PC-9 (cell line): ENCODE measurements around the gene S100A5. TPM values are rescaled to one million over a fixed set of nuclear protein-coding genes. Genes with fewer than 3 reads are reported as not detected.
"Not testable (repeated sequence)": the region's sequence is repeated elsewhere in the genome, so short reads cannot be mapped to it uniquely, and the experiment has no call there.

Experiments used
- Bru-seq: library from RNA; stranded (reverse); fragments of 400-500 nt; gene quantifications from one replicate; lab custom pipeline; 2021; lab: Mats Ljungman, UMichigan
- BruChase-seq, 2 experiments: library from RNA; stranded (reverse); fragments of 400-500 nt; gene quantifications; one replicate each; lab custom pipeline; 2021; lab: Mats Ljungman, UMichigan
- BruUV-seq: library from RNA; stranded (reverse); fragments of 400-500 nt; replicated peaks from 2 replicates; lab custom pipeline; 2021; lab: Mats Ljungman, UMichigan
- CTCF ChIA-PET: fragments of 300-600 bp; sonication (Branson Sonifier 250); formaldehyde crosslinking; loops from one replicate; lab custom pipeline; 2022; ENCODE audit warnings: antibody characterized with exemption; lab: Charles Lee
- POLR2A ChIA-PET: fragments of 300-600 bp; sonication (Branson Sonifier 250); formaldehyde crosslinking; loops from one replicate; lab custom pipeline; 2022; ENCODE audit warnings: antibody characterized with exemption; ENCODE audit not compliant: unreplicated experiment; lab: Charles Lee
- DNase-seq, 2 experiments: peaks; one replicate each; pipeline versions ENCODE4 v3.0.0 to v3.0.0-alpha.2; 2015 to 2022; ENCODE audit warnings: mixed read lengths in 1 of 2
- H2AFZ ChIP-seq: fragments of 200-600 bp; sonication (generic); 2 replicates; pipeline ENCODE4 v1.8.1; 2017; ENCODE audit warnings: antibody characterized with exemption
- H3F3A ChIP-seq: fragments of 200-600 bp; sonication (generic); 2 replicates; pipeline ENCODE4 v1.8.1; 2017; ENCODE audit warnings: antibody characterized with exemption, mild to moderate bottlenecking, low read depth; ENCODE audit not compliant: insufficient read depth
- H3K27ac ChIP-seq: fragments of 200-600 bp; sonication (generic); 2 replicates; pipeline ENCODE4 v1.6.1; 2016; ENCODE audit warnings: mixed run types
- H3K27me3 ChIP-seq: fragments of 200-600 bp; sonication (generic); 2 replicates; pipeline ENCODE4 v1.6.1; 2016; ENCODE audit warnings: low read depth, mixed run types; ENCODE audit not compliant: insufficient read depth
- H3K36me3 ChIP-seq: fragments of 200-600 bp; sonication (generic); 2 replicates; pipeline ENCODE4 v1.6.1; 2016; ENCODE audit warnings: low read depth, mixed run types
- H3K4me1 ChIP-seq: fragments of 200-600 bp; sonication (generic); replicated peaks from 2 replicates; pipeline ENCODE4 v1.6.1; 2016; ENCODE audit warnings: mixed run types; ENCODE audit not compliant: insufficient read depth
- H3K4me2 ChIP-seq: fragments of 200-600 bp; sonication (generic); 2 replicates; pipeline ENCODE4 v1.6.1; 2017; ENCODE audit warnings: mixed run types
- H3K4me3 ChIP-seq: fragments of 200-600 bp; sonication (generic); 2 replicates; pipeline ENCODE4 v1.6.1; 2016; ENCODE audit warnings: mixed run types
- H3K79me2 ChIP-seq: fragments of 200-600 bp; sonication (generic); 2 replicates; pipeline ENCODE4 v1.6.1; 2017; ENCODE audit warnings: low read depth, mixed run types
- H3K9me2 ChIP-seq: fragments of 200-600 bp; sonication (generic); 2 replicates; pipeline ENCODE4 v1.8.1; 2017; ENCODE audit warnings: mild to moderate bottlenecking; ENCODE audit not compliant: insufficient read depth
- H3K9me3 ChIP-seq: fragments of 200-600 bp; sonication (generic); 2 replicates; pipeline ENCODE4 v1.8.1; 2016; ENCODE audit warnings: low read depth; ENCODE audit not compliant: insufficient read depth
- H4K20me1 ChIP-seq: fragments of 200-600 bp; sonication (generic); 2 replicates; pipeline ENCODE4 v1.8.1; 2017; ENCODE audit not compliant: insufficient read depth
- EZH2 ChIP-seq: fragments of 200-600 bp; sonication (generic); IDR thresholded peaks from 2 replicates; pipeline ENCODE4 v1.8.0; 2017; ENCODE audit warnings: antibody characterized with exemption, low read depth
- intact Hi-C: fragments of 100-400 bp; cut with micrococcal nuclease; formaldehyde crosslinking; loops from one replicate; pipeline ENCODE4 v1.10.0; 2022; ENCODE audit not compliant: unreplicated experiment
- long read RNA-seq: library from polyadenylated mRNA; stranded (forward); transcript quantifications from one replicate; pipeline ENCODE4 v2.0.0, GENCODE V29; 2022
- total RNA-seq: library from RNA; stranded (reverse); gene quantifications from 2 replicates; pipeline ENCODE4 v1.2.3, GENCODE V29; 2021
- TF ChIP-seq, protein P1 (sequence below): fragments of 200-600 bp; sonication (generic); conservative IDR thresholded peaks from 2 replicates; pipeline ENCODE4 v1.6.1; 2017; ENCODE audit warnings: mixed run types, antibody characterized with exemption, mild to moderate bottlenecking, moderate library complexity

S100A5 gene
- 7.2 and 11.1 TPM in 2 replicates for total RNA-seq
- percentile 44 among the genes with signal in this experiment for Bru-seq, nascent RNA
- BruChase-seq, experiment 1, labeled RNA remaining after a 2-hour chase = percentile 36 among the genes with signal in this experiment
- percentile 48 among the genes with signal in this experiment for BruChase-seq, experiment 2, labeled RNA remaining after a 6-hour chase
- long read RNA-seq, transcript S100A5-201 (3 exons, 506 nt) = major isoform, 7 of 25 reads
- long read RNA-seq, partial matches to known transcripts = 0 of 25 reads
- long read RNA-seq, other reads (novel, unspliced or antisense) = 16 of 25 reads

DNA sequence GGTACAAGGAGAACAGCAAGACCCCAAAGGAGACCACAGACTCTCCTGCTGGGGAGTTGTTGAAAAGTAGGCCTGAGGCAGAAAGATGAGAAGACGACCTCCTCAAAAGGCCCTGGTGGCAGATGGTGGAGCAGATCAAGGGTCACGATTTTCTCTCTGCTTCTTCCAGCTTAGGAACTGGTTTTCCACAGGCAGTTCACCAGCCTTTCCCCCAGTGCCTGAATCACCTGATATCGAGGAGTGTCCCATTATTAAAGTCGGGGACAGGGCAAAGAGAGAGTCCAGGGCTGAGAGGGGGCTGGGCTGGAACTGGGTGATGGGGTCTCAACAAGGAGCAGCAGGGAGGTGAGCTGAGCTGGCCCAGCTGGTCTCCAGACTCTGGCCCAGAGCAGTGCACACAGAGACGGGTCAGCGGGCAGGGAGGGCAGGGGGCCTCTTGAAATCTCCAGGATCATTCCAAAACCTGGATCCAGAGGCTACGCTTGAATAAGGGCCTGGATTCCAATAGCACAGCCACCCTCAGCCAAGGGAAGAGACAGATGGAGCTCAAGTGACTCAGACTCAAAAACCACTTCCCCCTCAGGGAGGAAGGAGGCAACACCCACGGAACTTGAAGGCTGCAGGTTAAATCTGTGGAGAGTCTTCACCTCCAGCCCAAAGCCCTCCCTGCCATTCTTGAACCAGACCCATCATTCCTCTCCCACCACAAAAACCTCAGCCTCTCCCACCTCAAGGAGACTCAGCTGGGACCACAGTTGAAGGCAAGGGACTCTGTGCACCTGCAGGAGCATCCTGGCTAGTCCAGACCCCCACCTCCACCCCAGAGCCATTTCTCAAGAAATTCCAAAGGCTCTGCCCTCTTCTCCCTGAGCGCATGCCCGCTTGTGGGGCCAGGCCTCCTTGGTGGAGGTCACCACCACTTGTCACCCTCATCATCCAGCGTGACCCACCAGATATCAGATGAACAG lies at the start of gene S100A5:
TSS of gene S100A5 (minus strand) at position 541 of the 968 bp plus-strand sequence. CDS start 743 bp downstream, outside the sequence.
- H2AFZ ChIP-seq = no peak within 1 kb of the TSS
- ChIA-PET CTCF (interaction anchor here (0.5 to 1.0 kb wide), 4 partner anchors 23 to 30 kb away, joined by 3 to 13 read pairs (median 4); no protein-coding TSS in a partner anchor), POLR2A (interaction anchor here (0.5 to 1.1 kb wide), 6 partner anchors 9 to 651 kb away, joined by 3 to 14 read pairs (median 8); partner anchors contain the start of genes S100A16 and TPM3)
- H3K9me3 ChIP-seq = no peaks in the 10 kb centered on the region
- peak; percentile 65 to 95 for DNase-seq
- H3K4me1 ChIP-seq = peaks cover 94% of the 10 kb centered on the region
- peaks cover 66% of the 10 kb centered on the region for H3F3A ChIP-seq
- no peaks in the 10 kb centered on the region for H4K20me1 ChIP-seq
- no peaks in the 10 kb centered on the region for H3K27me3 ChIP-seq
- BruUV-seq = no TSS peak
- H3K36me3 ChIP-seq = no peaks in the 10 kb centered on the region
- peak within 1 kb of the TSS; percentile 94 for H3K27ac ChIP-seq
- H3K4me2 ChIP-seq = peak within 1 kb of the TSS; percentile 89
- TF ChIP-seq, protein P1, sequence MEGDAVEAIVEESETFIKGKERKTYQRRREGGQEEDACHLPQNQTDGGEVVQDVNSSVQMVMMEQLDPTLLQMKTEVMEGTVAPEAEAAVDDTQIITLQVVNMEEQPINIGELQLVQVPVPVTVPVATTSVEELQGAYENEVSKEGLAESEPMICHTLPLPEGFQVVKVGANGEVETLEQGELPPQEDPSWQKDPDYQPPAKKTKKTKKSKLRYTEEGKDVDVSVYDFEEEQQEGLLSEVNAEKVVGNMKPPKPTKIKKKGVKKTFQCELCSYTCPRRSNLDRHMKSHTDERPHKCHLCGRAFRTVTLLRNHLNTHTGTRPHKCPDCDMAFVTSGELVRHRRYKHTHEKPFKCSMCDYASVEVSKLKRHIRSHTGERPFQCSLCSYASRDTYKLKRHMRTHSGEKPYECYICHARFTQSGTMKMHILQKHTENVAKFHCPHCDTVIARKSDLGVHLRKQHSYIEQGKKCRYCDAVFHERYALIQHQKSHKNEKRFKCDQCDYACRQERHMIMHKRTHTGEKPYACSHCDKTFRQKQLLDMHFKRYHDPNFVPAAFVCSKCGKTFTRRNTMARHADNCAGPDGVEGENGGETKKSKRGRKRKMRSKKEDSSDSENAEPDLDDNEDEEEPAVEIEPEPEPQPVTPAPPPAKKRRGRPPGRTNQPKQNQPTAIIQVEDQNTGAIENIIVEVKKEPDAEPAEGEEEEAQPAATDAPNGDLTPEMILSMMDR = no peak
- TF ChIP-seq EZH2 = no peak
- peaks cover 16% of the 10 kb centered on the region for H3K79me2 ChIP-seq
- no peaks in the 10 kb centered on the region for H3K9me2 ChIP-seq
- H3K4me3 ChIP-seq = peak within 1 kb of the TSS; percentile 34; the same call in 1 of the 2 replicates
- intact Hi-C loops = no loop called here

DNA sequence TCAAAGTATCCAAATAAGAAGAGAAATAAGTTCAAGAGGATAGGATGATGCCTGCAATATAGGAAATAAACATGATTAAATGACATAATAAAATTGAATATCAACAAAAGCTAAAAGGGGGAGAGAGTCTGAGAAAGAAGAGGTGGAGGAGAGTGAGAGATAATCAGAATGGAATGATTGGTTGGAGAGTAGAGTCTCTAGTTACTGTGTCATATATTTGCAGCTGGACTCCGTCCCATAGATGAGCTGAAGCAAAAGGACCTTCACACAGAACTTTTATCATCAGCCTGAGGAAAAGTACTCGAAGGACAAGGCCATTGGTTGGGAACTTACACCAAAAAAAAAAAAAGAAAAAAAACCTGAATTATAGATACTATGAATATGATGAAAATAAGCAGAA lies 47.7 kb upstream of the S100A5 start:
- DNase-seq = no peak
- Histone ChIP-seq H2AFZ (no peak overlapping the region), H3K4me3 (no peak overlapping the region), H3K9me2 (no peaks in the 10 kb centered on the region), H4K20me1 (no peaks in the 10 kb centered on the region), H3K27ac (no peak overlapping the region), H3K4me2 (no peak overlapping the region), H3F3A (peaks cover 8% of the 10 kb centered on the region; the same call in 1 of the 2 replicates), H3K27me3 (no peaks in the 10 kb centered on the region), H3K36me3 (no peaks in the 10 kb centered on the region), H3K79me2 (no peaks in the 10 kb centered on the region), H3K9me3 (no peaks in the 10 kb centered on the region), H3K4me1 (peaks cover 17% of the 10 kb centered on the region)
- intact Hi-C loops = no loop called here
- POLR2A ChIA-PET = interaction anchor here (0.6 to 0.7 kb wide), 2 partner anchors 35 to 56 kb away, joined by 3 to 12 read pairs; no protein-coding TSS in a partner anchor
- CTCF ChIA-PET = no interaction called here
- TF ChIP-seq EZH2 = no peak
- TF ChIP-seq, protein P1 = no peak
- no TSS peak for BruUV-seq

DNA sequence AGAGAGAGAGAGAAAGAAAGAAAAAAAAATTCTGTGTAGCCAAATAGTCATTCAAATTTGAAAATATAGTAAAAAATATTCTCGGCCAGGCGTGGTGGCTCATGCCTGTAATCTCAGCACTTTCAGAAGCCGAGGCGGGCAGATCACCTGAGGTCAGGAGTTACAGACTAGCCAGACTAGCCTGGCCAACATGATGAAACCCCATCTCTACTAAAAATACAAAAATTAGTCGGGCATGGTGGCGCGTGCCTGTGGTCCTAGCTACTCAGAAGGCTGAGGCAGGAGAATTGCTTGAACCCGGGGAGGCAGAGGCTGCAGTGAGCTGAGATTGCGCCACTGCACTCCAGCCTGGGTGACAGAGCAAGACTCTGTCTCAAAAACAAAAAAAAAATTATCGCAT lies 47.3 kb upstream of the S100A5 start:
- peaks cover 17% of the 10 kb centered on the region for H3K4me1 ChIP-seq
- BruUV-seq, H3K79me2 ChIP-seq, H3K4me3 ChIP-seq, H3K36me3 ChIP-seq, intact Hi-C loops, H3F3A ChIP-seq, H3K27ac ChIP-seq, H3K9me2 ChIP-seq, CTCF ChIA-PET, DNase-seq, H3K27me3 ChIP-seq, H4K20me1 ChIP-seq, H3K9me3 ChIP-seq, H2AFZ ChIP-seq, H3K4me2 ChIP-seq: not testable (repeated sequence)
- POLR2A ChIA-PET = interaction anchor here (0.6 to 0.7 kb wide), 3 partner anchors 36 to 146 kb away, joined by 3 to 12 read pairs (median 3); no protein-coding TSS in a partner anchor
